ENCODE measurements around the gene LYZL6. TPM values are rescaled to one million over a fixed set of nuclear protein-coding genes. Genes with fewer than 3 reads are reported as not detected.

The LYZL6 gene
- total RNA-seq, 3 donors from 2014 or later (not counting 1 experiment from before 2014, with no cell fraction given), result not detected

- Histone ChIP-seq H3K4me1 (ENCODE audit: control insufficient read depth, insufficient read depth, low read length) (peaks cover 13% of the 10 kb centered on the region), H3K9me3 (ENCODE audit: control insufficient read depth, insufficient read depth, low read length) (no peaks in the 10 kb centered on the region), H3K4me3 (ENCODE audit: low read length) (no peak overlapping the region), H3K36me3 (ENCODE audit: control insufficient read depth, insufficient read depth, low read length) (no peaks in the 10 kb centered on the region), H3K27ac (ENCODE audit: low read length) (no peak overlapping the region), H3K27me3 (ENCODE audit: control insufficient read depth, insufficient read depth, low read length) (no peaks in the 10 kb centered on the region)
- 100% methylated on average over 1 of the region's 1 CpG for WGBS (ENCODE audit: insufficient coverage)
- intact Hi-C loops (cut with micrococcal nuclease), result no loop called here
- no peak for ATAC-seq
- no peak for DNase-seq
- Mint-ChIP-seq H3K27me3 (ENCODE audit: low read depth in 2 of 2) (no peaks in the 10 kb centered on the region), H3K36me3 (no peaks in the 10 kb centered on the region), H3K27ac (no peak overlapping the region), H3K4me3 (no peak overlapping the region), H3K9me3 (no peaks in the 10 kb centered on the region), H3K4me1 (peaks cover 19 to 32% of the 10 kb centered on the region in 2 donors)
- TF ChIP-seq CTCF (IDR thresholded peaks at IDR 0.05), result no peak
Observed at GRCh38 chr17:35972066-35972465, 28.6 kb upstream of the LYZL6 start.

- Mint-ChIP-seq H3K27ac (peak overlapping the region in 1 of 2 donors; percentile 78), H3K4me3 (peak overlapping the region; percentile 28), H3K4me1 (peaks cover 10 to 22% of the 10 kb centered on the region in 2 donors), H3K9me3 (no peaks in the 10 kb centered on the region), H3K36me3 (no peaks in the 10 kb centered on the region), H3K27me3 (ENCODE audit: low read depth in 2 of 2) (no peaks in the 10 kb centered on the region)
- intact Hi-C loops (cut with micrococcal nuclease), result loop anchor here (1.0 to 2.0 kb wide), 2 partner anchors 180 to 513 kb away; no protein-coding TSS in a partner anchor
- Histone ChIP-seq H3K9me3 (ENCODE audit: control insufficient read depth, insufficient read depth, low read length) (no peaks in the 10 kb centered on the region), H3K4me3 (ENCODE audit: low read length) (no peak overlapping the region), H3K27me3 (ENCODE audit: control insufficient read depth, insufficient read depth, low read length) (no peaks in the 10 kb centered on the region), H3K27ac (ENCODE audit: low read length) (no peak overlapping the region), H3K36me3 (ENCODE audit: control insufficient read depth, insufficient read depth, low read length) (no peaks in the 10 kb centered on the region), H3K4me1 (ENCODE audit: control insufficient read depth, insufficient read depth, low read length) (peaks cover 8% of the 10 kb centered on the region)
- WGBS (ENCODE audit: insufficient coverage), result 49% methylated on average over 8 of the region's 8 CpGs
- ATAC-seq, result peak; percentile 78 to 93 (median 88)
- peak; percentile 81 for TF ChIP-seq CTCF (IDR thresholded peaks at IDR 0.05)
- DNase-seq, result peak; percentile 73 to 85
Observed at GRCh38 chr17:35969558-35970380, 26.3 kb upstream of the LYZL6 start.

GRCh38 chr17:35968520-35969054 lies 25.1 kb upstream of the LYZL6 start:
- H3K36me3 ChIP-seq (ENCODE audit: control insufficient read depth, insufficient read depth, low read length), result no peaks in the 10 kb centered on the region
- H3K4me1 ChIP-seq (ENCODE audit: control insufficient read depth, insufficient read depth, low read length), result peaks cover 8% of the 10 kb centered on the region
- no peak overlapping the region for H3K27ac ChIP-seq (ENCODE audit: low read length)
- Mint-ChIP-seq H3K36me3 (no peaks in the 10 kb centered on the region), H3K4me1 (peaks cover 10 to 16% of the 10 kb centered on the region in 2 donors), H3K27ac (no peak overlapping the region), H3K4me3 (no peak overlapping the region), H3K27me3 (ENCODE audit: low read depth in 2 of 2) (no peaks in the 10 kb centered on the region), H3K9me3 (no peaks in the 10 kb centered on the region)
- 73% methylated on average over 10 of the region's 10 CpGs for WGBS (ENCODE audit: insufficient coverage)
- intact Hi-C loops (cut with micrococcal nuclease), result loop anchor here (1.0 to 2.0 kb wide), 2 partner anchors 181 to 514 kb away; no protein-coding TSS in a partner anchor
- no peak overlapping the region for H3K4me3 ChIP-seq (ENCODE audit: low read length)
- H3K9me3 ChIP-seq (ENCODE audit: control insufficient read depth, insufficient read depth, low read length), result no peaks in the 10 kb centered on the region
- TF ChIP-seq CTCF (IDR thresholded peaks at IDR 0.05), result no peak
- no peaks in the 10 kb centered on the region for H3K27me3 ChIP-seq (ENCODE audit: control insufficient read depth, insufficient read depth, low read length)
- ATAC-seq (no peak), DNase-seq (no peak)
